HG03095 (cell line): ENCODE results near the gene XCR1.
"Not testable (repeated sequence)": the region's sequence is repeated elsewhere in the genome, so short reads cannot be mapped to it uniquely, and the experiment has no call there.

ENCODE experiments used
- ATAC-seq: cut with Tn5 transposase; IDR thresholded peaks from one replicate; pipeline ENCODE4 v1.9.1; 2021; ENCODE audit warnings: moderate library complexity; ENCODE audit not compliant: unreplicated experiment

The XCR1 gene

GRCh38 chr3:46007280-46007679 is 20.0 kb downstream of the XCR1 start:
- no peak for ATAC-seq

- no peak for ATAC-seq
These were observed 20.8 kb downstream of the XCR1 start for GRCh38 chr3:46006238-46007032.

- ATAC-seq = not testable (repeated sequence)
These were observed 23.6 kb downstream of the XCR1 start for GRCh38 chr3:46003706-46004105.

GRCh38 chr3:46001178-46001577 is 26.1 kb downstream of the XCR1 start:
- no peak for ATAC-seq

DNA sequence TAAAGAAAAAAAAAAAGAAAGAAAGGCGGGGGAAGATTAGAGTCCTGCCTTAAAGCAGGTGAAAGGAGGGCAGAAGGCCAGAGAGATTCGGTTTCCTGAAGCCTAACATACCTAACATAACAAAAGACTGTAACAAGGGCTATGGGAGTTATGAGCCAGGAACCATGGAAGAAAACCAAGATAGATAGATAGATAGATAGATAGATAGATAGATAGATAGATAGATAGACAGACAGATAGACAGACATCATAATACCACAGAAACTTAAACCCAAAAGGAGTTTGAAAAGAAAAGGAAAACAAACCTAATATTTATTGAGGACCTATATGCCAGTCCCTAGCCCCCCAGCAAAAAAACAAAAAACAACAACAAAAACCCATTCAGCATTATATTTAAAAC is 29.3 kb downstream of the XCR1 start:
- no peak for ATAC-seq

- ATAC-seq = not testable (repeated sequence)
These were observed 29.8 kb downstream of the XCR1 start for GRCh38 chr3:45997499-45997898.

GRCh38 chr3:45995236-45996192 is 31.8 kb downstream of the XCR1 start, which contains the start of gene FYCO1:
Gene FYCO1 (minus strand): TSS chr3:45995824. CDS start chr3:45984910, 10,914 bp downstream.
- peak; percentile 93 for ATAC-seq

- ATAC-seq = no peak
These were observed 32.7 kb downstream of the XCR1 start for GRCh38 chr3:45994419-45995235.

DNA sequence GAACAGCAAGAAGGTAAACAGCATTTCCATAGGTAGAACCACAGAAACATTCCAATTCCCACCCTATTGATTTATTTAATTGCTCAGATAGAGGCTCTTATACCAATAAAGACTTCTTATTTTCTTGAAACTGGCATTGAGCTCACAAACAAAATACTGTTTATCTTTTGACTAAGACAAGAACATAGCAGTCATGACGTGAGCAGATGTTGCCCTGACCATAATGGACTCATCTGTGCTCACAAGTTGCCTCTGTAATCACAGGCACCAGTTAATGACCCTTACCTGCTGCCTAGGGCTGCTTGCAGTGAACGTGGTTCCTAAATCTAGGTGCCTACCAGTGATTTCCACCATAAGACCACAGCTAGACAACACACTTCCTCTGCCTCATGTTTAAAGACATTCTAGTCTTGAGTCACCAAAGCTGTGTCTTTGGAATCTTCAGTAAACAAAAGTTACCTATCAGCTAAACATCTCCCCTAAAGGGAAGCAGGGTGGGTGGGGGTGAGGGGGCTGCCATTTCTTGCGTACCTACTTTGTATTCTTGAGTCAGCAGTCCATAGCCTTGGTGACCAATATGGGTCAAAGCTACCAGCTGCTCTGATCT is 33.8 kb downstream of the XCR1 start:
- ATAC-seq = no peak

- no peak for ATAC-seq
These were observed 34.5 kb downstream of the XCR1 start for GRCh38 chr3:45992821-45993221.

- ATAC-seq = no peak
These were observed 35.1 kb downstream of the XCR1 start for GRCh38 chr3:45992133-45992729.

DNA sequence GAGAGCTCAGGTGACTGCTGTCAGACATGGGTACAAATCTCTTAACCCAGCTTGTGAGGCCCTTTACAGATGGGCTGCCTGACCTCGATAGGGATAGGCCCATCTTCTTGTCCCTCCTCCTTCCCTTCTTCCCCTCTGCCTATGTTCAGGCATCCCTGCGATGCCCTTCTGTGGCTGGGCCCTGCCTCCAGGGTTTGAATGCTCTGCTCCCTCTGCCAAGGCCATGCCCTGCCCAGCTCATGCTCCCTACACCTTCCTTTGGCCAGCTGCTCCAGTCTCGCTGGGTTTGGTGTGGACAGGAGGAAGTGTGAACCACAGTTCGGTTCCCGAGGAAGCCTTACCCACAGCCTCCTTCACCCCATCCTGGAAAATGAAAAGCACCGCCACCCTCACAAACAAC is 35.9 kb downstream of the XCR1 start:
- no peak for ATAC-seq

DNA sequence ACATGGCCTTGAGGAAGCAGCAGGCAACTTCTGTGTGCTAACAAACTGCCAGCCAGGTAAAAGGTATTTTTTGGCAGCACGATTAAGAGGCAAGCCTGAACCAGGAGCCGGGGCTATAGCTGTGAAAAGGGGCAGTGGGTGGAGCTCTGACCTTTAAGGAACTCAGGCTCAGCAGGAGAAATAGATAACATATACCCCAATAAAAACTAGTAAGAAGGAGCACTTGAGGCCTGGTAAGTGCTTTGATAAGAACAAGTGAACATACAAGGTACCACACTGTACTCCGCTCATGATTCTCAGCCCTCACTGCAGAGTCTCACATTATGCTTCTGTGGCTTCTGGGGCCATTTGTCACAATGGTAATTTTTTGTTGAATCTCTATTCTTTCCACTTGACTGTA is 37.1 kb downstream of the XCR1 start:
- ATAC-seq = no peak

- no peak for ATAC-seq
These were observed 38.5 kb downstream of the XCR1 start for GRCh38 chr3:45988804-45989203.

DNA sequence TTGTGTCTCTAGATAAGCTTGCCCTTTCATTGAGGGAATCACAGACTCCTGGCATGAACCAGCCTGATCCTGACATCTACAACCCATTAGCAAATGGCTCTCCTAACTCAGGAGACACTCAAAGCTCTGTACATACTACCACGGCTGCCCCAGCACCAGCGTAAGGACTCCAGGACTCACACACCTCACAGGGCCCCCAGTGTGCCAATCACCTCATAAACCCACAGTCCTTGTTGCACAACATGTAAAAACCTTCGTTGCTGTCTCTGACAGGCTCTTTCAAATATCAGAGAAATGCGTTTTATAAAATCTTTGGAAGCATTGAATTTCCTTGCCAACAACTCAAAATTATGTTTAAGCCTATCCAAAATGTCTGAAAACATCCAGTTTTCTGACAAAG is 38.9 kb downstream of the XCR1 start:
- no peak for ATAC-seq

DNA sequence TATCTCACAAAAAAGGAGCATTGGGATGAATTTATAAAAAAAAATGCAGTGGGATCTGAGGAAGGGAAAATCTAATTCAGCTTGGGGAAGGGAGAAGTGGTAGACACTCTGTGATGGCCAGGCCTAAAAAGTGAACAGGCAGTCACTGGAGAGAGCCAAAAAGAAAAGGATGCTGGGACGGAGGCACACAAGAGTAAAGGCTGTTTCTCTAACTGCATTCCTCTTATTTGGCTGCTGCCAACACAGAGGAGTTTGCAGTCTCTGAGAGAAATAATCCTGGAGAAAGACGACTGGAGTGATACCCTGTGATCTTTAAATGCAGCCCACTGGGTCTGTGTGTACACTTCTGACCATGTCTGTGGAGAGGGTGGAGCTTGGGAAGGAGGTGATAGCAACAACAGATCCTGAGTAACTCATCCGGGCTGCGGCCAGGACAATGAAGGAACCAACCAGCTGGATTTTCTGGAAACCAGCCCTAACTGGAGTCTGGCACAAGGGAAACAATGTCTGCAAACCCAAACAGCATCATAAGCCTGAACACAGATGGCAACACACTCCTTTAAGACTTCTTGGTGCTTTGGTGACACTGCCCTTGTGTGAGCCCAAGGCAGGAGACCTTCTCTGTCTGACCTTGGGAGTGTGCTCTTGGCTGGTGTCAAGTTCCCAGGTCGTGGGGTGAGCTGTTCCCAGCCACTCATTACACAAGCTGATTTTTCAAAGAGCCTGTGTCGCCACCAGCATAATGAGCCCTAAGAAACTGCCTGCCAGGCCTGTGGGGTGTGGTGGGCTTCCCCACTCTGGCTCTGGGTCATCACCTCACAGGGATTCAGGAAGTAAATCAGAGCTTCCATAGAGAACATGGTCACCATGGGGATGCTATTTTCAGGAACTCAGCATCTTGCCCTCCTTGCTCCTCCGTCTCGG is 39.7 kb downstream of the XCR1 start:
- no peak for ATAC-seq

GRCh38 chr3:45986303-45986982 is 40.8 kb downstream of the XCR1 start:
- no peak for ATAC-seq

GRCh38 chr3:45985532-45986302 is 41.6 kb downstream of the XCR1 start:
- ATAC-seq = no peak
